ENCODE data around the gene BMP6. TPM values are rescaled to one million over a fixed set of nuclear protein-coding genes. Genes with fewer than 3 reads are reported as not detected.

Gene BMP6
- total RNA-seq, 6 experiments from 2014 or later: 1.8 to 4.4 (median 2.6) TPM

GRCh38 chr6:7785243-7786035, 59.5 kb downstream of the BMP6 start:
- 40% methylated on average over 7 of the region's 7 CpGs for WGBS (ENCODE audit: insufficient coverage, low coverage, low lambda C conversion rate, missing lambda C conversion rate)
- TF ChIP-seq POLR2A (IDR thresholded peaks at IDR 0.05) (no peak), CTCF (IDR thresholded peaks at IDR 0.05) (no peak)
- no peak for DNase-seq
- ATAC-seq: no peak
- no peaks in the 10 kb centered on the region for H3K36me3 ChIP-seq
- H3K27me3 ChIP-seq: no peaks in the 10 kb centered on the region
- no peak overlapping the region for H3K27ac ChIP-seq
- no peaks in the 10 kb centered on the region for H3K9me3 ChIP-seq
- H3K4me1 ChIP-seq: no peaks in the 10 kb centered on the region
- intact Hi-C loops (cut with DNase I): no loop called here
- H3K4me3 ChIP-seq: no peak overlapping the region

- no peak overlapping the region for H3K27ac ChIP-seq
Observed at GRCh38 chr6:7786214-7786661, 60.3 kb downstream of the BMP6 start.

GRCh38 chr6:7787137-7787608, 61.3 kb downstream of the BMP6 start:
- peak in 3 of 4 donors; percentile 18 to 35 (median 27) for ATAC-seq
- Histone ChIP-seq H3K27me3 (no peaks in the 10 kb centered on the region), H3K36me3 (no peaks in the 10 kb centered on the region), H3K4me3 (no peak overlapping the region), H3K9me3 (no peaks in the 10 kb centered on the region), H3K27ac (no peak overlapping the region), H3K4me1 (no peaks in the 10 kb centered on the region)
- TF ChIP-seq POLR2A (IDR thresholded peaks at IDR 0.05): no peak
- no peak for TF ChIP-seq CTCF (IDR thresholded peaks at IDR 0.05)
- WGBS (ENCODE audit: insufficient coverage, low coverage, low lambda C conversion rate, missing lambda C conversion rate): 53% methylated on average over 5 of the region's 5 CpGs
- no peak for DNase-seq
- intact Hi-C loops (cut with DNase I): no loop called here

More at GRCh38 chr6:7786214-7786661, 60.3 kb downstream of the BMP6 start:
- TF ChIP-seq CTCF (IDR thresholded peaks at IDR 0.05) (no peak), POLR2A (IDR thresholded peaks at IDR 0.05) (no peak)
- no peak for ATAC-seq
- intact Hi-C loops (cut with DNase I): no loop called here
- Histone ChIP-seq H3K27me3 (no peaks in the 10 kb centered on the region), H3K4me3 (no peak overlapping the region), H3K36me3 (no peaks in the 10 kb centered on the region), H3K9me3 (no peaks in the 10 kb centered on the region), H3K4me1 (no peaks in the 10 kb centered on the region)
- whole genome bisulfite sequencing (ENCODE audit: insufficient coverage, low coverage, low lambda C conversion rate, missing lambda C conversion rate): 36% methylated on average over 3 of the region's 3 CpGs
- DNase-seq: no peak

GRCh38 chr6:7787731-7788130, 61.8 kb downstream of the BMP6 start:
- H3K36me3 ChIP-seq: no peaks in the 10 kb centered on the region
- intact Hi-C loops (cut with DNase I): no loop called here
- H3K4me3 ChIP-seq: no peak overlapping the region
- no peak for ATAC-seq
- no peaks in the 10 kb centered on the region for H3K27me3 ChIP-seq
- DNase-seq: no peak
- no peaks in the 10 kb centered on the region for H3K4me1 ChIP-seq
- no peaks in the 10 kb centered on the region for H3K9me3 ChIP-seq
- TF ChIP-seq CTCF (IDR thresholded peaks at IDR 0.05): no peak
- WGBS (ENCODE audit: insufficient coverage, low coverage, low lambda C conversion rate, missing lambda C conversion rate): 56% methylated on average over 2 of the region's 2 CpGs
- no peak overlapping the region for H3K27ac ChIP-seq
